Urinary bladder (tissue), 4 donors: ENCODE measurements around the gene BCL6B. TPM values are rescaled to one million over a fixed set of nuclear protein-coding genes. Genes with fewer than 3 reads are reported as not detected.
"Not testable (repeated sequence)": the region's sequence is repeated elsewhere in the genome, so short reads cannot be mapped to it uniquely, and the experiment has no call there.

ENCODE experiments used
- DNase-seq: peaks from one replicate; pipeline ENCODE4 v3.0.0-alpha.2; 2015; ENCODE audit errors: extremely low spot score
- H3K27ac ChIP-seq: one replicate; pipeline ENCODE4 v1.5.1; 2013; ENCODE audit warnings: low read depth, mild to moderate bottlenecking, moderate library complexity
- H3K36me3 ChIP-seq: one replicate; pipeline ENCODE4 v1.6.1; 2013; ENCODE audit warnings: mild to moderate bottlenecking, moderate library complexity; ENCODE audit not compliant: insufficient read depth
- H3K4me1 ChIP-seq: one replicate; pipeline ENCODE4 v1.6.1; 2013; ENCODE audit warnings: mild to moderate bottlenecking, moderate library complexity; ENCODE audit not compliant: insufficient read depth
- H3K4me3 ChIP-seq: one replicate; pipeline ENCODE4 v1.5.1; 2013; ENCODE audit warnings: low read depth, low read length
- WGBS: extraction: QIAGEN DNeasy Blood & Tissue Kit; methylation state at CpG from one replicate; pipeline ENCODE4 v1.1.7; 2013; 5-methylcytosine and 5-hydroxymethylcytosine counted together
- polyA plus RNA-seq: library from polyadenylated mRNA; stranded (reverse); fragments of 200-250 nt; gene quantifications from one replicate; pipeline ENCODE4 v1.2.3, GENCODE V29; 2013
- total RNA-seq: library from RNA; depleted of rRNA; stranded (reverse); fragments of >200 nt; gene quantifications from one replicate; pipeline ENCODE4 v1.2.3, GENCODE V29; 2014
- donor health status: healthy with polysubstance abuse.
- donor health status: healthy.

Gene BCL6B, protein sequence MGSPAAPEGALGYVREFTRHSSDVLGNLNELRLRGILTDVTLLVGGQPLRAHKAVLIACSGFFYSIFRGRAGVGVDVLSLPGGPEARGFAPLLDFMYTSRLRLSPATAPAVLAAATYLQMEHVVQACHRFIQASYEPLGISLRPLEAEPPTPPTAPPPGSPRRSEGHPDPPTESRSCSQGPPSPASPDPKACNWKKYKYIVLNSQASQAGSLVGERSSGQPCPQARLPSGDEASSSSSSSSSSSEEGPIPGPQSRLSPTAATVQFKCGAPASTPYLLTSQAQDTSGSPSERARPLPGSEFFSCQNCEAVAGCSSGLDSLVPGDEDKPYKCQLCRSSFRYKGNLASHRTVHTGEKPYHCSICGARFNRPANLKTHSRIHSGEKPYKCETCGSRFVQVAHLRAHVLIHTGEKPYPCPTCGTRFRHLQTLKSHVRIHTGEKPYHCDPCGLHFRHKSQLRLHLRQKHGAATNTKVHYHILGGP
- total RNA-seq (12.5 TPM), polyA plus RNA-seq (9.9 TPM)

- DNase-seq, result no peak
- peak within 1 kb of the TSS; percentile 2 for H3K4me3 ChIP-seq
- H3K27ac ChIP-seq, result no peak within 1 kb of the TSS
- no peaks in the 10 kb centered on the region for H3K4me1 ChIP-seq
- 7% methylated on average over 47 of the region's 47 CpGs for WGBS
- no peaks in the 10 kb centered on the region for H3K36me3 ChIP-seq
These were observed at the start of gene BCL6B for GRCh38 chr17:7022781-7023571. Gene BCL6B (plus strand): TSS chr17:7023050. CDS start chr17:7023672, 622 bp downstream.

GRCh38 chr17:6979440-6979839 is 43.4 kb upstream of the BCL6B start:
- DNase-seq, H3K4me3 ChIP-seq, H3K36me3 ChIP-seq, H3K4me1 ChIP-seq, H3K27ac ChIP-seq: not testable (repeated sequence)
- 92% methylated on average over 5 of the region's 5 CpGs for WGBS

DNA sequence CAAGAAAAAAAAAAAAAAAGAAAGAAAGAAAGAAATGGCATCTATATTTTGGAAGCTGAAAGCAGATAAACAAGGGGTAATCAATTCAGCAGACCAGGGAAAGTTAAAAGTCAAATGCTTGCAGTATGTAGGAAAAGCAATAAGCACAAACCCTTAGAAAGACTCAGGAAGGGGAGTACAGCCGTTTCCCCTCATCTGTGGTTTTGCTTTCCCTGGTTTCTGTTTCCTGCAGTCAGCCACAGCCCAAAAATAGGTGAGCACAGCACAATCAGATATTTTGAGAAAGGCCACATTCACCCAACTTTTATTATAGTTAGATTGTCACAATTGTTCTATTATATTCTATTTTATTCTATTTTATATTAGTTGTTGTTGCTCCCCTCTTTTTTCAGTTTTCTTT is 41.4 kb upstream of the BCL6B start:
- no peak overlapping the region for H3K4me3 ChIP-seq
- no peak for DNase-seq
- no peaks in the 10 kb centered on the region for H3K4me1 ChIP-seq
- no peak overlapping the region for H3K27ac ChIP-seq
- WGBS, result 64% methylated on average over 1 of the region's 1 CpG
- H3K36me3 ChIP-seq, result no peaks in the 10 kb centered on the region

GRCh38 chr17:6985266-6985665 is 37.6 kb upstream of the BCL6B start:
- 58% methylated on average over 4 of the region's 4 CpGs for whole genome bisulfite sequencing
- H3K4me1 ChIP-seq, result no peaks in the 10 kb centered on the region
- no peak overlapping the region for H3K27ac ChIP-seq
- DNase-seq, result no peak
- no peak overlapping the region for H3K4me3 ChIP-seq
- H3K36me3 ChIP-seq, result no peaks in the 10 kb centered on the region

DNA sequence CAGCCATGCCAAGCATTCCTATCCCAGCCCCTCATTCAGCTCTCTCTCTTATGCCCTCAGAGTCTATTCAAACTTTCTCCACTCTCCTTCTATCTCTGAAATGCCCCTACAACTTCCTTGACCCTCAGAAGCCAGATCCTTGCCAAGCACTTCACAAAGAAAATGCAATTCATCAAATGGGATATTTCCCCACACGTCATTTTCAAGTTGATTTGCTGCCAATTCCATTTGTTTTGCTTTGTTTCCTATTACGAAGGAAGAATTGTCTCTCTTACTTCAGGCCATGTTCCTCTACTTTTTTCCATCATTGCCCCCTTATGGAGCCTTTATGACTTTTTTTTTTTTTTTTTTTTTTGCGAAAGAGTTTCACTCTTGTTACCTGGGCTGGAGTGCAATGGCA is 36.2 kb upstream of the BCL6B start:
- WGBS, result 67% methylated on average over 3 of the region's 3 CpGs
- no peak for DNase-seq
- no peaks in the 10 kb centered on the region for H3K4me1 ChIP-seq
- H3K36me3 ChIP-seq, result no peaks in the 10 kb centered on the region
- no peak overlapping the region for H3K4me3 ChIP-seq
- no peak overlapping the region for H3K27ac ChIP-seq

DNA sequence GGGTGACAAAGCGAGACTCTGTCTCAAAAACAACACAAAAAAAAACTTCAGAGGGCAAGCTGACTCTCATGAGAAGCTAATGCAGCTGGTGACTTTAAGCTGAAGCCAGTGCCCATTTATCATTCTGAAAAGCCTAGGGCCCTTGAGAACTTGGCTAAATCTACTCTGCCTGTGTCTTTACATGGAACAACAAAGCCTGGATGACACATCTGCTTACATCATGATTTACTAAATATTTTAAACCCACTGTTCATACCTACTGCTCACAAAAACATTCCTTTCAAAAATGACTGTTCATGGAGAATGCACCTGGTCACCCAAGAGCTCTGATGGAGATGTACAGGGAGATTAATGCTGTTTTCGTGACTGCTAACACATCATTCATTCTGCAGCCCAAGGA is 33.1 kb upstream of the BCL6B start:
- 89% methylated on average over 2 of the region's 2 CpGs for WGBS
- Histone ChIP-seq H3K36me3 (no peaks in the 10 kb centered on the region), H3K4me1 (no peaks in the 10 kb centered on the region), H3K27ac (no peak overlapping the region), H3K4me3 (no peak overlapping the region)
- DNase-seq, result no peak

DNA sequence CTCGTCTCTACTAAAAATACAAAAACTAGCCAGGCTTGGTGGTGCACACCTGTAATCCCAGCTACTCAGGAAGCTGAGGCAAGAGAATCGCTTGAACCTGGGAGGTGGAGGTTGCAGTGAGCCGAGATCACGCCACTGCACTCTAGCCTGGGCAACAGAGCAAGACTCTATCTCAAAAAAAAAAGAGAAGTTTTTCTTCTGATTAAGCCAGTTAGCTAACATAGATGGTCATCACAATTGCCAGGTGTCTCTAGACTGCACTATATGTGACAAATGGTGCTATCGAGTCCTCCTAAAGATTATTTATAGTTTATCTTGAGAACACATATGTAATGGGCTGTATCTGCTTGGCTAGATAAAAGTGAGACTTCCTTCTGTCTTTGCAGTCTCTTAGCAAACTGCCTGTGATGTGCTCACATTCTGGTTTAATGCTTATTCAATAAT is 29.2 kb upstream of the BCL6B start:
- not testable (repeated sequence) for H3K4me3 ChIP-seq, DNase-seq, H3K36me3 ChIP-seq, H3K27ac ChIP-seq, H3K4me1 ChIP-seq
- WGBS, result 80% methylated on average over 5 of the region's 5 CpGs

DNA sequence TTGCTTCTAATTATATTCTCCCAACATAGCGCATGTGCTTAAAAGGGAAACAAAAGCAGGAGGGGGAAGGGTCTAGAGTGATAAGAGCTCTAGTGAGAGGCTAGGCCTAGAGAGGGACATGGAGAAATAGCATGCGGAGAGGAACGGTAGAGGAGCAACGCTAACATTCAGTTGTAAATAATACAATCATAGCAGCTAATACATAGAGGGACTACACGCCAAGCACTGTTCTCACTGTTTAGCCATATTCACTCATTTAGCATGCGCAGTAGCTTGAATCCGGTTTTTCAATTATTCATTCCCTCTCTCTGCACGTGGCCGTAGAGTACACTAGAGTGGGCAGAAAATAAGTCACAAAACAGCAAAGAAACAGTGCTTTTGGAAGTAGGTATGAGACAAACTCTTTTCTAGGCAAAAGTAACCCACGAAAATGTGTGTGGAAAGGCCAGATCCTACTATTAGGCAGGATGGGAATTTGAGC is 28.7 kb upstream of the BCL6B start:
- H3K27ac ChIP-seq, result no peak overlapping the region
- H3K4me1 ChIP-seq, result no peaks in the 10 kb centered on the region
- WGBS, result 88% methylated on average over 10 of the region's 10 CpGs
- no peak for DNase-seq
- H3K4me3 ChIP-seq, result no peak overlapping the region
- H3K36me3 ChIP-seq, result no peaks in the 10 kb centered on the region

- no peaks in the 10 kb centered on the region for H3K4me1 ChIP-seq
- H3K36me3 ChIP-seq, result no peaks in the 10 kb centered on the region
- no peak overlapping the region for H3K4me3 ChIP-seq
- H3K27ac ChIP-seq, result no peak overlapping the region
- DNase-seq, result no peak
- WGBS, result 79% methylated on average over 9 of the region's 9 CpGs
These were observed 28.1 kb upstream of the BCL6B start for GRCh38 chr17:6994666-6995256.

DNA sequence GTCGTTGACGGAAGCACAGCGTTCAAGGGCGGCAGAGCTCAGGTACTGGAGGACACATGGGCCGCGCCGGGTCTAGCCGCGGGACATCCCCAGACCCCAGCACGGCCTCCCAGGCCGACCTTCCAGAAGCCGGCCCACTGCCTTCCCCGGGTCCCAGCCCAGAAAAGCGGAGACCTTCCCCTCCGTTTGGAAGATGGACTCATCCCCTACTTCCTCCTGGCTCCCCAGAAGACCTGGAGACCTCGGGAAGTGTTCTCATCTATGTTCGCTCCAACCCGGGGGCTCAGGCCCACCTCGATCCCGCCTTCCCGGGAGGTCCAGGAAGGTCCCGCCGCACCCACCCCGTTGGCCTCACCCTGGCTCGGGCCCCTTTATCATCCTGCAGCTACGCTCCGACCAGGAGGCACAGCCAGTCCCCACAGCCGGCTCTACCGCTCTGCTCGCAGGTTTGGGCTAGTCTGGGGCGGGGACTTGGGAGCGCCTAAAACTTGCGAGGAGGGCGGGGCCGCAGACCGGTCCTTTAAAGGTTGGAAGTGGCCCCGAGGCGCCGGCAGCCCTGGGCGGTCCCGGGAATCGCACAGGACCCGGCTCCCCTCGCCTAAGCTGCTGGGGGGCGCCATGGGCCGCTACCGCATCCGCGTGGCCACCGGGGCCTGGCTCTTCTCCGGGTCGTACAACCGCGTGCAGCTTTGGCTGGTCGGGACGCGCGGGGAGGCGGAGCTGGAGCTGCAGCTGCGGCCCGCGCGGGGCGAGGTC is 27.2 kb upstream of the BCL6B start, which contains the start of gene ALOX12:
Gene ALOX12, plus strand, starts transcription at position 550 of the 756 bp plus-strand sequence. Its CDS starts 69 bp downstream, at position 619.
- Histone ChIP-seq H3K36me3 (peaks cover 5% of the 10 kb centered on the region), H3K4me3 (peak within 1 kb of the TSS; percentile 21), H3K4me1 (no peaks in the 10 kb centered on the region), H3K27ac (no peak within 1 kb of the TSS)
- 12% methylated on average over 64 of the region's 64 CpGs for WGBS
- no peak for DNase-seq

DNA sequence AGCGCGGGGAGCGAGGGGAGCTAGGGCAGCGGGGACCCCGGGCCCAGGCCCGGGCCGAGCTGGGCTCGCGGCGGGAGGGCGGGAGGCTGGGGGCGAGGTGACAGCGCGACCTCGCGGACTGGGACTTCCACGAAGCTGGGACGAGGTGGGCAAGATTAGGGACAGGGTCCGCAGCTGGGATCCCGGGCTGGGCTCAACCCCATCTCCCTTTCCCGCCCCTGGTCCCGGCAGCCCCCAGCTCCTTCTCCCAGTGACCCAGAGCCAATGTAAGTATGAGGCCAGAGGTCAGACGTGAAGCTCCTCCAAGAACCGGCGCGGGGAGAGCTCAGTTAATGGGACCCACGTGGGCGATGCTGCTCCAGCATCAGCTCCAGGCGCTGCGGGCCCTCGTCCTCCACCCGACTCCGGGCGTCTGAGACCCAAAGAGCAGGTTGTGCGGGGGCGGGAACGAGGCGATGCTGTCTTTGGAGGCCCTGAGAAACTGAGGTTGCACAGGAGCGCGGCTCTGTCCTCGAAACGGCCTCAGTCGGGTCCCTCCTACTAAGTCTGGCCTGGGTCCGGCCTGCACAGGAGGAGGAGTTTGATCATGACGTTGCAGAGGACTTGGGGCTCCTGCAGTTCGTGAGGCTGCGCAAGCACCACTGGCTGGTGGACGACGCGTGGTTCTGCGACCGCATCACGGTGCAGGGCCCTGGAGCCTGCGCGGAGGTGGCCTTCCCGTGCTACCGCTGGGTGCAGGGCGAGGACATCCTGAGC is 26.4 kb upstream of the BCL6B start:
- H3K4me1 ChIP-seq, result no peaks in the 10 kb centered on the region
- no peak for DNase-seq
- peak overlapping the region; percentile 21 for H3K4me3 ChIP-seq
- H3K27ac ChIP-seq, result no peak overlapping the region
- 45% methylated on average over 58 of the region's 58 CpGs for WGBS
- H3K36me3 ChIP-seq, result peaks cover 5% of the 10 kb centered on the region

- H3K27ac ChIP-seq, result no peak overlapping the region
- no peaks in the 10 kb centered on the region for H3K4me1 ChIP-seq
- peaks cover 5% of the 10 kb centered on the region for H3K36me3 ChIP-seq
- no peak for DNase-seq
- 88% methylated on average over 8 of the region's 8 CpGs for WGBS
- no peak overlapping the region for H3K4me3 ChIP-seq
These were observed 25.7 kb upstream of the BCL6B start for GRCh38 chr17:6997171-6997570.
